Activated T-helper 1 cell treated with anti-CD3 and anti-CD28 coated beads, Interleukin-12 subunit alpha, Interleukin-12 subunit beta, Interleukin-2, Interleukin-4 antibody, amounts not matched to agents 30 ng/mL and 10 ng/mL and 1 ng/mL, durations not matched to agents 14 hours and 24 hours and 36 hours (primary cell): ENCODE results near the gene HAPLN2. TPM values are rescaled to one million over a fixed set of nuclear protein-coding genes. Genes with fewer than 3 reads are reported as not detected.

Experiments used
- total RNA-seq: library from RNA; stranded (reverse); gene quantifications from 2 replicates; pipeline ENCODE4 v1.2.3, GENCODE V29; 2022

Gene HAPLN2
- total RNA-seq, 1 donor from 2014 or later: not detected

Other genes starting within 250 kb of the HAPLN2 start
- 36.3 and 37.0 TPM in 2 replicates for gene MEF2D, start 118.6 kb upstream of the HAPLN2 start, total RNA-seq
- gene IQGAP3, start 46.9 kb upstream of the HAPLN2 start, total RNA-seq: 10.3 and 11.2 TPM in 2 replicates
- 3.7 and 4.1 TPM in 2 replicates for gene TTC24, start 39.7 kb upstream of the HAPLN2 start, total RNA-seq
- gene NAXE, start 27.6 kb upstream of the HAPLN2 start, total RNA-seq: 77.8 and 78.0 TPM in 2 replicates
- 102 and 104 TPM in 2 replicates for gene GPATCH4, start 17.9 kb upstream of the HAPLN2 start, total RNA-seq
- not detected in 2 replicates for gene BCAN, start 22.7 kb downstream of the HAPLN2 start, total RNA-seq
- gene NES, start 58.0 kb downstream of the HAPLN2 start, total RNA-seq: not detected in 2 replicates
- gene CRABP2, start 86.2 kb downstream of the HAPLN2 start, total RNA-seq: 1.4 and 1.6 TPM in 2 replicates
- gene METTL25B, start 109.1 kb downstream of the HAPLN2 start, total RNA-seq: 31.6 and 38.9 TPM in 2 replicates
- gene ISG20L2, start 109.4 kb downstream of the HAPLN2 start, total RNA-seq: 73.7 and 81.5 TPM in 2 replicates
- 132 and 135 TPM in 2 replicates for gene MRPL24, start 121.7 kb downstream of the HAPLN2 start, total RNA-seq
- gene HDGF, start 132.3 kb downstream of the HAPLN2 start, total RNA-seq: 371 and 374 TPM in 2 replicates
- 117 TPM in 2 replicates for gene PRCC, start 148.1 kb downstream of the HAPLN2 start, total RNA-seq
- 283 and 286 TPM in 2 replicates for gene SH2D2A, start 197.4 kb downstream of the HAPLN2 start, total RNA-seq
- gene INSRR, start 239.7 kb downstream of the HAPLN2 start, total RNA-seq: 0.65 and 0.78 TPM in 2 replicates
- gene NTRK1, start 241.4 kb downstream of the HAPLN2 start, total RNA-seq: 49.1 and 49.8 TPM in 2 replicates